DOHH2 (cell line): ENCODE data around the gene PHACTR2.
"Not testable (repeated sequence)": the region's sequence is repeated elsewhere in the genome, so short reads cannot be mapped to it uniquely, and the experiment has no call there.

ENCODE experiments used
- H3F3A ChIP-seq: fragments of 200-600 bp; sonication (generic), shearing (Covaris generic); 2 replicates; pipeline ENCODE4 v1.6.0; 2016; ENCODE audit warnings: antibody characterized with exemption, mild to moderate bottlenecking; ENCODE audit not compliant: control insufficient read depth, insufficient read depth
- H3K27ac ChIP-seq: fragments of 200-600 bp; sonication (generic); 2 replicates; pipeline ENCODE4 v1.5.1; 2014; ENCODE audit warnings: low read depth, mild to moderate bottlenecking, low read length, moderate library complexity
- H3K27me3 ChIP-seq: fragments of 200-600 bp; sonication (generic); 2 replicates; pipeline ENCODE4 v1.6.1; 2014; ENCODE audit warnings: mild to moderate bottlenecking, low read length, mixed read lengths; ENCODE audit not compliant: control insufficient read depth
- H3K36me3 ChIP-seq: fragments of 200-600 bp; sonication (generic); 2 replicates; pipeline ENCODE4 v1.6.1; 2014; ENCODE audit warnings: mild to moderate bottlenecking, low read length, moderate library complexity, mixed read lengths; ENCODE audit not compliant: control insufficient read depth
- H3K4me1 ChIP-seq: fragments of 200-600 bp; sonication (generic); 2 replicates; pipeline ENCODE4 v1.6.1; 2014; ENCODE audit warnings: mild to moderate bottlenecking, low read length, mixed read lengths; ENCODE audit not compliant: control insufficient read depth
- H3K4me2 ChIP-seq: fragments of 200-600 bp; sonication (generic); 2 replicates; pipeline ENCODE4 v1.6.0; 2014; ENCODE audit warnings: mild to moderate bottlenecking, low read length, moderate library complexity
- H3K4me3 ChIP-seq: fragments of 200-600 bp; sonication (generic); 2 replicates; pipeline ENCODE4 v1.5.1; 2014; ENCODE audit warnings: mild to moderate bottlenecking, low read length, mixed read lengths
- H3K79me2 ChIP-seq: fragments of 200-600 bp; sonication (generic); 2 replicates; pipeline ENCODE4 v1.6.1; 2014; ENCODE audit warnings: mild to moderate bottlenecking, low read length, mixed read lengths; ENCODE audit not compliant: control insufficient read depth
- H3K9me2 ChIP-seq: fragments of 200-600 bp; sonication (generic); replicated peaks from 2 replicates; pipeline ENCODE4 v1.6.1; 2014; ENCODE audit warnings: mild to moderate bottlenecking, low read length, mixed read lengths; ENCODE audit not compliant: control insufficient read depth
- H3K9me3 ChIP-seq: fragments of 200-600 bp; sonication (generic); 2 replicates; pipeline ENCODE4 v1.6.1; 2014; ENCODE audit warnings: antibody characterized with exemption, low read length, mixed read lengths; ENCODE audit not compliant: control insufficient read depth, insufficient read depth
- H4K20me1 ChIP-seq: fragments of 200-600 bp; sonication (generic); 2 replicates; pipeline ENCODE4 v1.6.0; 2014; ENCODE audit warnings: low read depth, mild to moderate bottlenecking, antibody characterized with exemption, low read length, moderate library complexity; ENCODE audit not compliant: control insufficient read depth, insufficient read depth
- CTCF ChIP-seq: fragments of 200-600 bp; sonication (generic); IDR thresholded peaks from one replicate; pipeline ENCODE4 v1.5.1; 2014; ENCODE audit warnings: antibody characterized with exemption, mild to moderate bottlenecking, low read depth, low read length; ENCODE audit not compliant: poor library complexity, severe bottlenecking
- EZH2phosphoT487 ChIP-seq: fragments of 200-600 bp; sonication (generic); IDR thresholded peaks from 2 replicates; pipeline ENCODE4 v1.6.1; 2017; ENCODE audit warnings: borderline replicate concordance, mild to moderate bottlenecking, antibody characterized with exemption, low read length, moderate library complexity, mixed read lengths

PHACTR2 gene

GRCh38 chr6:143845033-143845432, 167.3 kb downstream of the PHACTR2 start:
- Histone ChIP-seq H3K36me3 (peaks cover 67% of the 10 kb centered on the region), H3K4me1 (peaks cover 14% of the 10 kb centered on the region), H3K79me2 (peaks cover 69% of the 10 kb centered on the region), H3K9me2 (no peaks in the 10 kb centered on the region), H3F3A (no peaks in the 10 kb centered on the region), H3K27ac (no peak overlapping the region), H3K4me3 (0 out of 2 replicates have a peak overlapping the region, but pooled peaks have one; percentile 97), H3K9me3 (no peaks in the 10 kb centered on the region), H3K27me3 (no peaks in the 10 kb centered on the region), H4K20me1 (no peaks in the 10 kb centered on the region), H3K4me2 (peak overlapping the region; percentile 76)
- TF ChIP-seq EZH2phosphoT487 (no peak), CTCF (no peak)

- H3K4me2 ChIP-seq, H3F3A ChIP-seq, H3K4me1 ChIP-seq, H3K4me3 ChIP-seq, H3K9me2 ChIP-seq, H4K20me1 ChIP-seq, H3K27me3 ChIP-seq, H3K9me3 ChIP-seq, H3K27ac ChIP-seq: not testable (repeated sequence)
- peaks cover 89% of the 10 kb centered on the region for H3K79me2 ChIP-seq
- peaks cover 83% of the 10 kb centered on the region for H3K36me3 ChIP-seq
Measured at GRCh38 chr6:143851706-143852105, 173.9 kb downstream of the PHACTR2 start.

GRCh38 chr6:143855057-143855456, 177.3 kb downstream of the PHACTR2 start:
- H3K36me3 ChIP-seq, result peaks cover 83% of the 10 kb centered on the region
- H3K4me1 ChIP-seq, H4K20me1 ChIP-seq, H3K9me3 ChIP-seq, H3F3A ChIP-seq, H3K27ac ChIP-seq, H3K4me3 ChIP-seq, H3K4me2 ChIP-seq, H3K9me2 ChIP-seq, H3K27me3 ChIP-seq: not testable (repeated sequence)
- H3K79me2 ChIP-seq, result peaks cover 63% of the 10 kb centered on the region

GRCh38 chr6:143856762-143857161, 179.0 kb downstream of the PHACTR2 start:
- not testable (repeated sequence) for H3F3A ChIP-seq, H4K20me1 ChIP-seq, H3K9me2 ChIP-seq, H3K4me2 ChIP-seq, H3K4me3 ChIP-seq, H3K27me3 ChIP-seq, H3K9me3 ChIP-seq, H3K4me1 ChIP-seq, H3K27ac ChIP-seq
- H3K36me3 ChIP-seq, result peaks cover 82% of the 10 kb centered on the region
- H3K79me2 ChIP-seq, result peaks cover 46% of the 10 kb centered on the region

- no peak for TF ChIP-seq EZH2phosphoT487
- TF ChIP-seq CTCF, result no peak
- Histone ChIP-seq H3K9me2 (no peaks in the 10 kb centered on the region), H3K27ac (no peak overlapping the region), H3K4me1 (no peaks in the 10 kb centered on the region), H3K4me2 (no peak overlapping the region), H3K36me3 (peaks cover 78% of the 10 kb centered on the region), H3K9me3 (no peaks in the 10 kb centered on the region), H3F3A (no peaks in the 10 kb centered on the region), H3K4me3 (no peak overlapping the region), H4K20me1 (no peaks in the 10 kb centered on the region), H3K27me3 (no peaks in the 10 kb centered on the region), H3K79me2 (peaks cover 37% of the 10 kb centered on the region)
Measured at GRCh38 chr6:143857651-143858050, 179.9 kb downstream of the PHACTR2 start.
